ENCODE data around the gene HDAC9.
"Not testable (repeated sequence)": the region's sequence is repeated elsewhere in the genome, so short reads cannot be mapped to it uniquely, and the experiment has no call there.

The HDAC9 gene

DNA sequence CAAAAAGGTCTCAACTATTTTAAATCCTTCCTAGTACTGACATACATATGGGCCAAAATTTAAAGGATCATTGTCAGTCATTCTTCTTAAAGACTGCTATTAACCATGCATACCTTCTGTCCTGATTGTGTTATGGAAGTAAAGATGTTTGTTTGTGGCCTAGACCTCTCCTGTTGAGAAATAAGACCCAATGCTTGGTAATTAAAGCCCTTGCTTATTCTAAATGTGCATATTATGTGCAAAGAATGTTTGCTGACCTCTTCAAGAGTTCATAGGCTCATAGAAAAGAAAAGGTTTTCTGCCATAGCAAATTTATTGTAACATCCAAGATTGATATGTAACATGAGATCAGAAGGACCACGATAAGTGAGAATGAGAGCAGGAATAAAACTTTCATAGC lies 476.3 kb downstream of the HDAC9 start:
- DNase-seq (ENCODE audit: low read depth) = no peak

DNA sequence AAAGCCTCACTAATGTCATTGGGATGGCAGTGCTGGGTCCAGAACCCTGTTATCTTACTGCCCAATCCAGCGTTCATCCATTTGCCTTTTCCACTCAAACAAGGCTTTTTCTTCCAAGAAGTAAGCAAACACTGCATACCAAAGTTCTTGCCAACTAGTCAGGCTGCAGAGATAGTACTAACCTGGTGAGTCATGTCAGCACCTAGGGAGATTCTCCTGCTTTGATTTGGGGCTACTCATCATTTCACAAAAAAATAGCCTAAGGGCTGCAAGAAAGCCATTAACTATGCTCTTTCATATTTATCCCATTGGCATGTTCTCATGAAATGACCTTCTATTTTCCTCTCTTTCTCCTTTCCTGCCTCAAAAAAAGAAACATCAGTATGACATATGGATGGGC lies 479.3 kb downstream of the HDAC9 start:
- DNase-seq (ENCODE audit: low read depth) = no peak

DNA sequence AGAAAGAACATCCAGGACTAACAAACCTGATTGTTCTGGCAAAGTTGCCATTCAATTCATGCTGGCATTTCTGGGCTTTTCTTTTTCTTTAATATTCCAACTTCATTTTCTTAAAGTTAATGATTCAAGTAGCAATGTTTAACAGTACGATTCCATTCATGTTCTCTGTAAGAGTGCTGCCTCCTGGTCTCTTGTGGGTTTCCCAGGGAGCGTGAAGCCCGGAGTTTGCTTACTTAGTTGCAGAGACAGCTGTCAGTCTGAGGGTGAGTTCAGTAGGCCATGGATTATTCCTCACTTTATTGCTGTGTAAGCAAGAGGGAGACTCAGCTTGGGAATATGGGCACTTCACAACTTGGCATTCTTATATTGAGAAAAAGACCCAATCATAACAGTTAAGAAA lies 479.7 kb downstream of the HDAC9 start:
- DNase-seq (ENCODE audit: low read depth) = no peak

DNA sequence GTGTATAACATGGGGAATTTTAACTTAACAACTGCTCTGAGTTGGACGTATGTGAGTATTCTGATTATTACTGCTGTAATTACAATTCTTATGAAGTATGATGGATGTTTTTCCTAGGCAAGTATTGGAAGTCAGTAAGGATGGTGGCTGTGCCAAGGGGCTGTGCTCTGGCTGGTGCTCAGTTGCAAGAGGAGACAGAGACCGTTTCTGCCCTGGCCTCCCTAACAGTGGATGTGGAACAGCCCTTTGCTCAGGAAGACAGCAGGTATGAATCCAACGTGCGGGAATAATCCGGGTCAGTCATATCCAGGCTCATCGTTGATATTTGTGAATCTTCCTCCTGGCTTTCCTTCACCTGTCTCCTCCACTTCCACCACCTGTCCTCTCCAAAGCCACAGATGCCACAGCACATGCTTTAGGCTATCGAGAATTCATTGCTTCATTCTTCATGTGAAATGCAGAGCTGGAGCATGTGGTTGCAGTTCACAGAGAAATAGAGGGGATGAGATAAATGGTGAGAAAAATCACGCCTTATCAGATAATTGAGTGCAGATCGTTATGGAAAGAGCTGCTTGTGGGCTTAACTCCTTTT lies 480.2 kb downstream of the HDAC9 start:
- no peak for DNase-seq (ENCODE audit: low read depth)

DNA sequence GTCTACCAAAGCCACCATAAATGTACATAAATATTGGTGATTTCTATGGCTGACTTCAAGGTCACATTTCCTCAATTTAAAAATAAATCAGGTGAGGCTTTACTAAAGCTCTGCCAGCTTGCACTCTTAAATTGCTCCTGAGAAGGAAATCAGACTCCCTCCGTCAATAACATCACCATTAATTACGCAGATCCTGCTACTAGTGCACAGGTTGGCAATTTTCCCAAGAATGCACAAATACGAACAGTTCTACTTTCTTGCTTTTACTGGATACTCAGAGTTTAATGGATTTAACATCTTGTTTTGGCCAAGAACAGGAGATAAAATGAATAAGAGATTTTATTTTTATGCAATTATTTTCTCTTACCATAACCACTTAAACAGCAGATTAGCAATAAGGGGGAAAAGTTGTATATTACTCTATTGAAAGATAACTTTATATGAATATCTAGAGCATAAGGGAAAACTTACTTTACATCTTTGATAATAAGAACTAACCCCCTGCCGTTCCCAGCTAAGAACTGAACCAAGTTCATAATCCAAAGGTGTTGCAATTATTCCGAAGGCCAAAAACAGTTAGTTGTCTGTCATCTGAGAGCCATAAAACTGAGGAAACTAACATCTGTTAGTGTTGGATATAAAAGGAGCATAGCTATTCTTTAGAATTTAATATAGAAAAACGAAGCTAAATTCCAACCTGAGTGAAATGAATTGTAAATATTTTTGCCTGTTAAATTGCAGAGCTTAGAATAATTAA lies 481.3 kb downstream of the HDAC9 start:
- no peak for DNase-seq (ENCODE audit: low read depth)

DNA sequence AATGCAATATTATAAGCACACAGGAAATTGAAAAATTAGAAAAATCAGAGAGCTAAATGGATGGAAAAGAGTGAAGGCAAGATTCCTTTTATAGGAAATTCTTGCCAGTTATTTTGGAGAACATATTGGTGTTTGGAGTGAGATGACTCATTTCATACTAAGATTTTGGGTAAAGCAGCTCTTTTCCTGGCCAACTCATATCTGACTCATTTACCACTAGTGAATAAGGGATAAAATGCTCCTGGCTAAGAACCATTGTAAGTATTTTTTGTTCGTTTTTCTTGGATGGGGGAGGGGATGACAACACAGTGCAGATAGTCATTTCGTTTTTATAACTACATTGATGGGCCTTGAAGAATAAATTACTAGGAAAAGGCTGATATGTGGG lies 482.6 kb downstream of the HDAC9 start:
- DNase-seq (ENCODE audit: low read depth) = no peak

DNA sequence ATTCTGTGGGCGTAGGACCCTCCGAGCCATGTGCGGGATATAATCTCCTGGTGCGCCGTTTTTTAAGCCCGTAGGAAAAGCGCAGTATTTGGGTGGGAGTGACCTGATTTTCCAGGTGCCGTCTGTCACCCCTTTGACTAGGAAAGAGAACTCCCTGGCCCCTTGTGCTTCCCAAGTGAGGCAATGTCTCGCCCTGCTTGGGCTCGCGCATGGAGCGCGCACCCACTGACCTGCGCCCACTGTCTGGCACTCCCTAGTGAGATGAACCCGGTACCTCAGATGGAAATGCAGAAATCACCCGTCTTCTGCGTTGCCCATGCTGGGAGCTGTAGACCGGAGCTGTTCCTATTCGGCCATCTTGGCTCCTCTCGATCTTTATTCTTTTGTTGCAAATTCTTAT lies 495.2 kb downstream of the HDAC9 start:
- DNase-seq (ENCODE audit: low read depth) = not testable (repeated sequence)

DNA sequence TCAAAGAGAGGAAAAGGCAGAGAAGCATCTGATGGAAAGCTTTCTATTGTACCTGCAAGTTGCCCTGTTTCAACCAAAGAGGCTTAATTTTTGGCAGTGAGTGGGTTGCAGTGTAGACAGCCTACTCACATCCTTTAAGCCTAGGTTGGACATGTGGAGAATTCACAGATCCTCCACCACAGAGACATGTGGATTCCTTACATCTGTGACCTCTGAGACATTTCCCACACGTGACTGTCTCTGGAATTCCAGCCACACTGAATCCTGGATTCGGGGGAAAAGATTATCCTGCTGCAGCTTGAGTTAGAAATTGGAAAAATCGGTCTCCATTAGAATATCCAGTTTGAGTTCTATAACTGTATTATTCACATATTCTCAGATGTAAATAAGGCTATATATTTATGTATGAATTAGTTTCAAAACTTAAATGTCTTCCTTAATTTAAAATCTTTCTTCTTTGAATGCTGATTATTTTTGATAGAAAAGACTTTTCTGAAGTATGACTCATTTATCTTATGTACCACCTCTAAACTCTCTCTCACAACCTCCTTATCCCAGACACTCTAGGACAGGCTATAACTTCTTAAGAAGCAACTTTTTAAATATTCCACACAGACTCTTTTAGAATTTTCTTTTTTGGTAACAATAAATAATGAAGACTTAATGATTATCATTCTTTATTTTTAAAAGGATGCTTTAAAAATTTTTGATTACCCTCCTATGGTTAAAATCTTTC lies 498.6 kb downstream of the HDAC9 start:
- DNase-seq (ENCODE audit: low read depth) = no peak

DNA sequence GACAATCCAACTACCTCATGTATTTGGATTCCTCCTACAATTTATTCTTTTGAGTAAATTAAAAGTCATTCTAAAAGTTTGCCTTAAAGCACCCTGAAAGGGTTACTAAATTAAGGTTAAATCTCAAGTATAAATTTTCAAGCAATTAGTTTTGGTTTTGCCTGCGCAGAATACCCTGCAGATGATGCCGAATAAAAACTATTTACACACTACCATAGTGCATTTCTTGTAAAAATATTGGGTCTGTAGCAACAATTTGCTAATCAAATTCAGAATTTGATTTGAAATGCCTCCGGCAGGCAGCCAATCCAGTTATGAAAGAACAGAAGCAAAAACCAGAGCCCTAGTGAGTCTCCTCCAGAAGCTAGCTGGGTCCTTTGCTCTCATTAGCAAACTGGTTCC lies 499.7 kb downstream of the HDAC9 start:
- no peak for DNase-seq (ENCODE audit: low read depth)

DNA sequence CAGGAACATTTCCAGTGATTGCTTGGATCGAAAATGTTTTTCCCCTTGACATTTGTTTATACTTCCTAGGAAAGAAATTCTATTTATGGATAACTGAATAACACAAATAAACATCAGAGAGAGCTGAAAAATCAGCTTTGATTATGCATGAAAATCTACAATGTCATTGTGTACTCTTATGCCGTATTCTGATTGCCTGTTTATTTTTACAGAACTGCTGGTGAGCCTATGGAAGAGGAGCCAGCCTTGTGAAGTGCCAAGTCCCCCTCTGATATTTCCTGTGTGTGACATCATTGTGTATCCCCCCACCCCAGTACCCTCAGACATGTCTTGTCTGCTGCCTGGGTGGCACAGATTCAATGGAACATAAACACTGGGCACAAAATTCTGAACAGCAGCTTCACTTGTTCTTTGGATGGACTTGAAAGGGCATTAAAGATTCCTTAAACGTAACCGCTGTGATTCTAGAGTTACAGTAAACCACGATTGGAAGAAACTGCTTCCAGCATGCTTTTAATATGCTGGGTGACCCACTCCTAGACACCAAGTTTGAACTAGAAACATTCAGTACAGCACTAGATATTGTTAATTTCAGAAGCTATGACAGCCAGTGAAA lies 500.4 kb downstream of the HDAC9 start:
- DNase-seq (ENCODE audit: low read depth) = no peak

DNA sequence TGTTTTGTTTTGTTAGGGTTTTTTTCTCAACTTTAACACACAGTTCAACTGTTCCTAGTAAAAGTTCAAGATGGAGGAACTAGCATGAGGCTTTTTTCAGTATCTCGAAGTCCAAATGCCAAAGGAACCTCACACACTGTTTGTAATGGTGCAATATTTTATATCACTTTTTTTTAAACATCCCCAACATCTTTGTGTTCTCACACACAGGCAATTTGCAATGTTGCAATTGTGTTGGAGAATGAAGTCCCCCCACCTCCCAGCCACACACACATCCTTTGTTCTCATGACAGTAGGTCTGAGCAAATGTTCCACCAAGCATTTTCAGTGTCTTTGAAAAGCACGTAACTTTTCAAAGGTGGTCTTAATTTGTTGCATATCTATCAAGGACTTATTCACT lies 501.0 kb downstream of the HDAC9 start:
- no peak for DNase-seq (ENCODE audit: low read depth)

DNA sequence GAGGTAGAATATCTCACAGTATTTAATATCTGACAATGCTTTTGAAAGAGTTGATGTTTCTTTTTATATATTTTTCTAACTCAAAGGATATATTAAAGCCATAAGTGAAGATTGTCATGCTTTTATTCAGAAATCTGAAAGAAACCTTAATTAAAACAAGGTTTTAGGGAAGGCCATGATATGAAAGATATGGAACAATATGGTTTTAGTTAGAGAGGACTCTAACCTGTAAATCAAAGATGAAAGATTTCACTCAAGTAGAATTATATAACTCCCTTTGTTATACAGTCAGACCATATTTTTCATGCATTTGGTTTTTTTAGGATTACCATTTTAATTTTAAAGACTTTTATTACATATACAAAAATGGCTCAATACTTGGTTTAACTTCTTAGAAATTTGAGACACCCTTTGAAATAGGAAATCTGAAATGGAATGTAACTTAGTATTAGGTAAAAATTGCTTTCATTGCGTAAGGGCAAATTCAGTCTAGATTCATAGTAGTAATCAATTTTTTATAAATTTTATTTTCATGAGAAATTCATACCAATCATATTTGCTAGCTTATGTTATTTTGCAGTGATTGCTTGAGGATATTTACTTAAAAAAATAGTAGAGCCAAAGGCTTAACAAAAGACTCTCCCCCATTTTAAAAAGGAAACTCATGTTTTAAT lies 502.1 kb downstream of the HDAC9 start:
- DNase-seq (ENCODE audit: low read depth) = no peak

DNA sequence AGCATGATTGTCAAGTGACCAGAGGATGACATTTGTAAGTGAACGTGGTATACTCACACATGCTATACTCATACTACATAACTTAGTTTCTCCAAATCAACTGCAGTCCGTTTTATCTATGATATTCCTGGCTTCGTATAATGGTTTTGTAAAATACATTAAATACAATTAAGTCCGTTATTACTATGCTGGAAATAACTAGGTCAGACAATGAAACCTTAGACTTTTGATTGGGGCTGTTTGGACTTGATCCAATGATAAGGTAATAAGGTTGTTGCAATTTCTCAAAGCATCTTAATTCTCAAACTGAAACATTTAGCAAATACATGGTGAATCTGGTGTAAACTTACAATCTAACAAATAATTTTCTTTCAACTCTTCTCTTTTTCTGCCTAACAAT lies 504.9 kb downstream of the HDAC9 start:
- DNase-seq (ENCODE audit: low read depth) = no peak

DNA sequence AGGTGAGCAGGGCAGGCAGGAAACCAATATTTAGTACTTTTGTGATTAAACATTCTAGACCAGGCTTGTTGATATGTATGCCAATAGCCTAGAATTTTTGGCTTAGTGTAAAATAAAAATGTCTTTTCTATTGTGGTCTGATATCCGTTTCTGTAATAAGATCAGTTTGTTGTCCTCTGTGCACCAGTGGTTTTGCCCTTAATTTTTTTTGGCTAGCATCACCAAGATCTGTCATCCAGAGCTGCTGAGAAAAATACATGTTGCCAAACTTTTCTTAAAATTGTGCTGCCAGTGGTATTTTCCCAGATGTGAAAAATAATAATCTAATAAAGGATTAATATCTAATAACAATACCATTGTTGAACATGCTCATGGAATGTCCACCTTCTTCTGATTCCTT lies 506.3 kb downstream of the HDAC9 start:
- DNase-seq (ENCODE audit: low read depth) = no peak

DNA sequence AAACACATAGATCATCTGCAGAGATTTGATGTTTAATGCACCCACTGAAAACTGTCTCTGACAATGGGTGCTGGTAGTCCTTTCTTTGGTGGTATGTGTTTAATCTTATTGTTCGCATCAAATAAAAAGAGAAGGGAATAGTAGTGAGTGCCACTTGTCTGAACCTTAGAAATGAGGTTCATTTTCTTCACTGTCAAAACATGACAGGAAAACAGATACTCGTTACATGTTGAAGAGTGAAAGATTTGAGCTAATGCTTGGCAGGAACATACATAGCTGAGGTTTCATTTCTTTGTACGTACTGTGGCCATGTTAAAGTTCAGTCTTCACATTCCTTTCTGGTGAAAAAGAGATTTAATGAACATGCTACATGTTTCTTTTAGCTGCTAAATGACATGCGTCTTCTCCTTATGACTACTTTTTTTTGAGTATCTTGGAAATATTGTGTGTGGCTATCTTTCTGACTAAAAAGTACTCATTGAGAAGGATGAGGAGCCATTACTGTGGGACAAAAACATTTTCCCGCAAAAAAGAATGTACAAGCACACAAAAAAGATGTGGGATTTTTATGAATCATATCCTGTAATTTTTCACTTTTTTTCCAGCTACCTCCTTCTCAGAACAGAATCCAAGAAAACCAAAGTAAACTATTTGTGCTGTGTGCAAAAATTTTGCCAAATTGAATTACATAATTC lies 513.8 kb downstream of the HDAC9 start:
- no peak for DNase-seq (ENCODE audit: low read depth)

DNA sequence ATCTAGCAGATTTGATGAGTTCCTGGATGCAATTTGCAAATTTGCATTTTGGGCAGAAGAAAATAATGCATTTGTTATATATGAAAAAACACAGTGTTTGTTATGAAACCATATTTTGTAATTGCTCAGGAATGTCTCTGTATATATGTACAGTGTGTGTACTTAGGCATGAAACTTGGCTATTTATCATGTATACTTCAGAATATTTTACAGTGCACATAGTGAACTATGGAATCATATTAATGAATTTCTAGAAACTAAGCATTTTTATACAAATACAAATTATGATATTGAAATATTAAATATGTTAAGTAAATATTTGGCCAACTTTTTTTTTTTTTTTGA lies 514.4 kb downstream of the HDAC9 start:
- no peak for DNase-seq (ENCODE audit: low read depth)

DNA sequence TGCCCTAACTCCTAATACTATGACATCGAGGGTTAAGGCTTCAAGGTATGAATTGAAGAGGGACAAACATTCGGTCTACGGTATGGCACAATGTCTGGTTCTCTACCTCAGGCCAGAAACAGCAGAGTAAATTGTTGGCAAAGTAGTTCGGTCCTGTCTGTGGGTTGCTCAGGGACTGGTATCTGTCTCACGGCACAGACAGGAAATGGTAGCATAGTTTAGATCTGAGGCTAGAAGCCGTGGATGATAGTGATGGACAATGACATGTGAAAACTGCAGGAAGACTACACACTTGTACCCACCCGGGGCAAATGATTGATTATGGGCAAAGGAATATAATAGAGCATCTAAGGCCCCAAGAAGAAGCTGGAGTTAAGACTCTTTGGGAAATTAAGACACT lies 515.7 kb downstream of the HDAC9 start:
- DNase-seq (ENCODE audit: low read depth) = no peak

DNA sequence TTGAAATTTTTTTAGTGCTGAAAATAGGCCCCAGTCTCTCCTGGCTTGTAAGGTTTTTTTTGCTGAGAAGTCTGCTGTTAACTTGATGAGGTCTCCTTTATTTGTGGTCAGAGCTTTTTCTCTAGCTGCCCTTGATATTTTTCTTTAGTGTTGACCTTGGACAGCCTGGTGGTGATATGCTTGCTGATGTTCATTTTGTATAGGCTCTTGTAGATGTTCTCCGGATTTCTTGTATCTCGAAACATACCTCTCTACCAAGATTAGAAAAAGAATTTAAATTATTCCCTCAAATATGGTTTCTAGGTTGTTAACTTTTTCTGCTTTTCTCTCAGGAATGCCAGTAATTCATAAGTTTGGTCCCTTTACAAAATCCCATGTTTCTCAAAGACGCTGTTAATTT lies 519.5 kb downstream of the HDAC9 start:
- DNase-seq (ENCODE audit: low read depth) = no peak

DNA sequence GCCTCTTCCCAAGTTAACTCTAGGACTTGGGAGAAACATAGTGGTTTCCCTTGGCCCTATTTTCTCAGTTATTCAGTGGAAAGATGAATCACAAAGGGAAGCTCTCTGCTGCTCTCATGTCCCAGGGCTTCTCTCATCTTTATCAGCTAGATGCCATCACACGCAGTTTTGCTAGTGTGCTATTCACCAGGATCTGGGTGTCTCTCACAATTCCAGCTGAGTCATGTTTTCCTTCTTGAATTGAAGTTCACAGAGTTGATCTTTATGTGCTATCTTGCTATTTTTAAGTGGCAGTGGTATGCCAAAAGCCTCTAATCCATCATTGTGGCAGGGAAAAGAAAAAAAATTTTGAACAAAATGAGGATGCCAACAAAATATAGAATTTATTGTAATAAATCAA lies 520.6 kb downstream of the HDAC9 start:
- no peak for DNase-seq (ENCODE audit: low read depth)

DNA sequence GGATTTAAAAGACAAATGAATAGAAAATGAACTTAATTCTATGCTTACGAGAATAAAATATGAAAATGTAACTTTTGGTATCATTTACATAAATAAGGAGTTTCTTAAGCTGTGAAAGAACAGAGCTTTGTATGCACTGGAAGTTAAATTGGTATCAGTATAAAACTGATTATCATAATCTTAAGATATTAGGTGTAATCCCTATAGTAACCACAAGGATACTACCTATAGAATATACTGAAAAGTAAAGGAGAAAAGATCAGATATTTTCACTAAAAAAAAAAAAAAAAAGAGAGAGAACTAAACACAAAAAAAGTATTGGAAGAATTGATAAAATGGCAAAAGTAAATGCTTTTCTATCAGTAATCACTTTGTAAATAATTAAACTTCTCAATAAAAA lies 521.8 kb downstream of the HDAC9 start:
- DNase-seq (ENCODE audit: low read depth) = no peak

DNA sequence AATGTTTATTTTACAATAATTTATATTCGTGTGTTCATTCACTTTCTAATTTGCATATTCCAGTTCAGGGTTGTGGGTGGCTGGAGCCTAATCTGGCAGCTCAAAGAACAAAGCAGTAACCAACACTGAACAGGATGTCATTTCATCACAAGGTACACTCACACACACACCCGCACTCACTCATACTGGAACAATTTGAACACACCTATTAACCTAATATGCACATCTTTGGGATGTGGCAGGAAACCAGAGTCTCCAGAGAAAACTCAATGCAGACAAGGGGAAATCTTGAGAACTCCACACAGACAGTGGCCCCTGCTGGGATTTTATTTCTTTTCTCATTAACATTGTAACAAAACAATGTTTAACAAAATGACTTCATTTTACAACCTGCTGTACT lies 524.5 kb downstream of the HDAC9 start:
- no peak for DNase-seq (ENCODE audit: low read depth)

DNA sequence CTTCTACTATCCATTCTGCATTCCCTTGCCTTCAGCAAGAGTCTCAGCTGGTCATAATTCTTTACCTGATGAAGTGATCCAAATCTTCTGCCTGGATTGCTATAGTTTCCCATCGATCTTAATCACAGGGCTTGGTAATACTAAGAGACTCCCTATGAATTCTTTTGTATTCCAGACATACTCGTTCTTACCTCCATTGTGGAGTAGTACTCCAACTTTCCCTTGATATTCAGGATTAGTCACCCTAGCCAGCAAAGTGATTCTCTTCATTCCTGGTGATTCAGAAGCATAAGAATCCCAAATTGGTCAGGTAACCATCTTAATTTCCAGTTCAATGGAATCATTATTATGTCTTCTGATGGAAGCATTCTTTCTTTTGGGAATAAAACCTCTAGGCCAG lies 525.2 kb downstream of the HDAC9 start:
- DNase-seq (ENCODE audit: low read depth) = no peak
